Activated gamma-delta T cell treated with Interleukin-2 at 50 U/mL for 16 hours (primary cell): ENCODE results near the gene XPNPEP3.
"Not testable (repeated sequence)": the region's sequence is repeated elsewhere in the genome, so short reads cannot be mapped to it uniquely, and the experiment has no call there.

Experiments used
- DNase-seq: peaks from one replicate; pipeline ENCODE4 v3.0.0-alpha.2; 2020

XPNPEP3 gene

GRCh38 chr22:40856513-40857308 is at the start of gene XPNPEP3, which contains the start of gene ST13:
Gene XPNPEP3, plus strand, starts transcription at chr22:40857148. Its CDS starts 34 bp downstream, at chr22:40857182.
Gene ST13, minus strand, starts transcription at chr22:40856639. Its CDS starts 99 bp downstream, at chr22:40856540.
- peak; percentile 95 for DNase-seq

- DNase-seq, result no peak
Observed at GRCh38 chr22:40808018-40808841, 48.7 kb upstream of the XPNPEP3 start.

GRCh38 chr22:40813912-40814315 is 43.0 kb upstream of the XPNPEP3 start:
- DNase-seq, result no peak

GRCh38 chr22:40817737-40818136 is 39.2 kb upstream of the XPNPEP3 start:
- no peak for DNase-seq

- no peak for DNase-seq
Observed at GRCh38 chr22:40818192-40818746, 38.7 kb upstream of the XPNPEP3 start.

GRCh38 chr22:40818747-40819598 is 38.0 kb upstream of the XPNPEP3 start, which contains the start of gene SLC25A17:
Gene SLC25A17, minus strand, starts transcription at chr22:40819346. Its CDS starts 98 bp downstream, at chr22:40819248.
- DNase-seq, result peak; percentile 89

- DNase-seq, result no peak
Observed at GRCh38 chr22:40819599-40820140, 37.3 kb upstream of the XPNPEP3 start.

GRCh38 chr22:40823426-40823825 is 33.5 kb upstream of the XPNPEP3 start:
- DNase-seq, result no peak

GRCh38 chr22:40826292-40826691 is 30.7 kb upstream of the XPNPEP3 start:
- DNase-seq, result not testable (repeated sequence)

GRCh38 chr22:40826984-40827741 is 29.8 kb upstream of the XPNPEP3 start:
- DNase-seq, result no peak

GRCh38 chr22:40829131-40829530 is 27.8 kb upstream of the XPNPEP3 start:
- DNase-seq, result no peak

- no peak for DNase-seq
Observed at GRCh38 chr22:40834619-40835018, 22.3 kb upstream of the XPNPEP3 start.

GRCh38 chr22:40838486-40838885 is 18.5 kb upstream of the XPNPEP3 start:
- DNase-seq, result no peak

GRCh38 chr22:40844951-40845350 is 12.0 kb upstream of the XPNPEP3 start:
- no peak for DNase-seq

GRCh38 chr22:40845816-40846215 is 11.1 kb upstream of the XPNPEP3 start:
- DNase-seq, result not testable (repeated sequence)

- DNase-seq, result no peak
Observed at GRCh38 chr22:40853333-40853732, 3.6 kb upstream of the XPNPEP3 start.

GRCh38 chr22:40853961-40854360 is 3.0 kb upstream of the XPNPEP3 start:
- DNase-seq, result no peak

GRCh38 chr22:40855071-40855978 is 1.6 kb upstream of the XPNPEP3 start:
- DNase-seq, result no peak

- peak; percentile 16 for DNase-seq
Observed at GRCh38 chr22:40855979-40856512, 902 bp upstream of the XPNPEP3 start.

GRCh38 chr22:40857309-40857855 is 434 bp downstream of the XPNPEP3 start:
- no peak for DNase-seq
